Epithelial cell of proximal tubule (primary cell): ENCODE data around the gene DHFR2. TPM values are rescaled to one million over a fixed set of nuclear protein-coding genes. Genes with fewer than 3 reads are reported as not detected.

Experiments
- DNase-seq: peaks from one replicate; pipeline ENCODE4 v3.0.0-alpha.2; 2011; ENCODE audit warnings: low read depth
- H3K4me3 ChIP-seq: 2 replicates; pipeline ENCODE4 v1.5.1; 2011; ENCODE audit warnings: low read depth, mild to moderate bottlenecking, low read length
- CTCF ChIP-seq: conservative IDR thresholded peaks from 2 replicates; pipeline ENCODE4 v1.5.1; 2012; ENCODE audit warnings: low read depth, mild to moderate bottlenecking, low read length
- total RNA-seq: library from RNA; depleted of rRNA; stranded (reverse); fragments of >200 nt; gene quantifications from 2 replicates; pipeline ENCODE4 v1.2.3, GENCODE V29; 2015

The DHFR2 gene
- total RNA-seq, 1 donor from 2014 or later: 0.92 TPM

GRCh38 chr3:94043285-94043684 is 19.4 kb downstream of the DHFR2 start:
- no peak overlapping the region for H3K4me3 ChIP-seq
- DNase-seq: no peak
- TF ChIP-seq CTCF: no peak

- TF ChIP-seq CTCF: peak; percentile 65
Observed at GRCh38 chr3:94036909-94037507, 25.7 kb downstream of the DHFR2 start.

GRCh38 chr3:94028093-94028837 is 34.5 kb downstream of the DHFR2 start, which contains the start of gene STX19:
STX19 (minus strand) TSS chr3:94028597; CDS start chr3:94015269, 13,328 bp downstream.
- no peak for TF ChIP-seq CTCF
- no peak within 1 kb of the TSS for H3K4me3 ChIP-seq
- no peak for DNase-seq

More at GRCh38 chr3:94036909-94037507, 25.7 kb downstream of the DHFR2 start:
- no peak overlapping the region for H3K4me3 ChIP-seq
- DNase-seq: no peak

- no peak for TF ChIP-seq CTCF
- no peak for DNase-seq
- no peak overlapping the region for H3K4me3 ChIP-seq
Observed at GRCh38 chr3:94026623-94027022, 36.1 kb downstream of the DHFR2 start.

- TF ChIP-seq CTCF: no peak
- DNase-seq: no peak
- no peak overlapping the region for H3K4me3 ChIP-seq
Observed at GRCh38 chr3:94024385-94024784, 38.3 kb downstream of the DHFR2 start.

- no peak for TF ChIP-seq CTCF
- no peak for DNase-seq
- H3K4me3 ChIP-seq: no peak overlapping the region
Observed at GRCh38 chr3:94020293-94020692, 42.4 kb downstream of the DHFR2 start.
